Thyroid gland (tissue), 4 donors: Measurements from ENCODE around the gene RPGRIP1L. TPM values are rescaled to one million over a fixed set of nuclear protein-coding genes. Genes with fewer than 3 reads are reported as not detected.

Experiments used
- DNase-seq, 2 donors: peaks; one replicate each; pipeline ENCODE4 v3.0.0-alpha.2; 2019
- H3K27ac ChIP-seq, 3 donors: fragments of 200-600 bp; sonication (generic); 1 replicate in 2 of 3; 2 replicates in 1 of 3; pipeline ENCODE4 v1.5.1; 2016 to 2019; ENCODE audit warnings: mild to moderate bottlenecking in 1 of 3, moderate library complexity in 1 of 3
- H3K27me3 ChIP-seq: fragments of 200-600 bp; sonication (generic); one replicate; pipeline ENCODE4 v1.5.1; 2019
- H3K36me3 ChIP-seq, 2 donors: fragments of 200-600 bp; sonication (generic); one replicate each; pipeline ENCODE4 v1.5.1; 2016 to 2019
- H3K4me1 ChIP-seq, 2 donors: fragments of 200-600 bp; sonication (generic); one replicate each; pipeline ENCODE4 v1.5.1; 2017 to 2019
- H3K4me3 ChIP-seq, 3 donors: fragments of 200-600 bp; sonication (generic); replicated peaks in 1 of 3; 1 replicate in 2 of 3; 2 replicates in 1 of 3; pipeline ENCODE4 v1.5.1; 2016; ENCODE audit warnings: mild to moderate bottlenecking in 1 of 3
- H3K9me3 ChIP-seq: fragments of 200-600 bp; sonication (generic); one replicate; pipeline ENCODE4 v1.5.1; 2017
- POLR2A ChIP-seq, 2 donors: fragments of 450-650 bp; IDR thresholded peaks; one replicate each; pipeline ENCODE4 v1.6.1; 2017; ENCODE audit warnings: antibody characterized with exemption in 2 of 2, mild to moderate bottlenecking in 2 of 2, moderate library complexity in 1 of 2
- WGBS, 2 donors: methylation state at CpG; one replicate each; pipeline ENCODE4 v1.1.5; 2017; 5-methylcytosine and 5-hydroxymethylcytosine counted together
- intact Hi-C: fragments of 100-400 bp; cut with DNase I; formaldehyde crosslinking; loops from one replicate; pipeline ENCODE4 v1.15.1; 2023
- total RNA-seq, 4 donors: library from RNA; depleted of rRNA; stranded (reverse); fragments of >200 nt; gene quantifications; one replicate each; pipeline ENCODE4 v1.2.3, GENCODE V29; 2016
- TF ChIP-seq, protein P1 (sequence below), 6 experiments: fragments of 200-600 bp in 3 of 6; fragments of 450-650 bp in 3 of 6; sonication (generic) in 3 of 6; IDR thresholded peaks; one replicate each; pipeline ENCODE4 v1.5.1; 2016 to 2019; ENCODE audit warnings: antibody characterized with exemption in 6 of 6, mild to moderate bottlenecking in 2 of 6, inconsistent platforms in 1 of 6, moderate library complexity in 1 of 6

Gene RPGRIP1L
- total RNA-seq, 4 donors from 2014 or later, result 7.3 to 14.5 (median 11.0) TPM

- H3K9me3 ChIP-seq, result no peaks in the 10 kb centered on the region
- no peak overlapping the region for H3K4me3 ChIP-seq
- intact Hi-C loops, result no loop called here
- no peaks in the 10 kb centered on the region for H3K27me3 ChIP-seq
- TF ChIP-seq POLR2A (IDR thresholded peaks at IDR 0.05), result no peak
- TF ChIP-seq, protein P1, sequence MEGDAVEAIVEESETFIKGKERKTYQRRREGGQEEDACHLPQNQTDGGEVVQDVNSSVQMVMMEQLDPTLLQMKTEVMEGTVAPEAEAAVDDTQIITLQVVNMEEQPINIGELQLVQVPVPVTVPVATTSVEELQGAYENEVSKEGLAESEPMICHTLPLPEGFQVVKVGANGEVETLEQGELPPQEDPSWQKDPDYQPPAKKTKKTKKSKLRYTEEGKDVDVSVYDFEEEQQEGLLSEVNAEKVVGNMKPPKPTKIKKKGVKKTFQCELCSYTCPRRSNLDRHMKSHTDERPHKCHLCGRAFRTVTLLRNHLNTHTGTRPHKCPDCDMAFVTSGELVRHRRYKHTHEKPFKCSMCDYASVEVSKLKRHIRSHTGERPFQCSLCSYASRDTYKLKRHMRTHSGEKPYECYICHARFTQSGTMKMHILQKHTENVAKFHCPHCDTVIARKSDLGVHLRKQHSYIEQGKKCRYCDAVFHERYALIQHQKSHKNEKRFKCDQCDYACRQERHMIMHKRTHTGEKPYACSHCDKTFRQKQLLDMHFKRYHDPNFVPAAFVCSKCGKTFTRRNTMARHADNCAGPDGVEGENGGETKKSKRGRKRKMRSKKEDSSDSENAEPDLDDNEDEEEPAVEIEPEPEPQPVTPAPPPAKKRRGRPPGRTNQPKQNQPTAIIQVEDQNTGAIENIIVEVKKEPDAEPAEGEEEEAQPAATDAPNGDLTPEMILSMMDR (IDR thresholded peaks at IDR 0.05), result no peak
- no peaks in the 10 kb centered on the region for H3K36me3 ChIP-seq
- H3K4me1 ChIP-seq, result no peaks in the 10 kb centered on the region
- 96 to 97% methylated on average over 4 of the region's 4 CpGs for WGBS, 2 donors
- H3K27ac ChIP-seq, result no peak overlapping the region
- DNase-seq, result no peak
These were observed 101.7 kb downstream of the RPGRIP1L start for GRCh38 chr16:53601961-53602360.

DNA sequence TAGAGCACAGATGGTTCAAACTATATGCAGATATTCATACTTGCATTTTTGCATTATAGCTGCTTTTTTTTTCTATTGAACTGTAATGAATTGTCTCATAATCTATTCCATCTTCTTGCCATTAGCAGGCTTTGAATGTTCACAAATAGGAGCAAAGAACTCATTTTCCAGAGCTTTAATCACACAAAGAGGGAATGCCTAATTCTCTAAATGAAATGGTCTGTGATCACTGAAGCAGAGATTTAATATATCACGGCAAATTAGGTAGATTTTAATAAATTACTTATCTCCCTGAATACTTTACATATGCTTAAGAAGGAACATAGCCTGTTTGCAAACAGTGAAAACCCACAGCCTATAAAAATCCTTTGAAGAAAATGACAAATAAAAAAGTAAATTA, 103.0 kb downstream of the RPGRIP1L start:
- no peaks in the 10 kb centered on the region for H3K9me3 ChIP-seq
- H3K27me3 ChIP-seq, result no peaks in the 10 kb centered on the region
- no peaks in the 10 kb centered on the region for H3K36me3 ChIP-seq
- DNase-seq, result no peak
- no peak overlapping the region for H3K27ac ChIP-seq
- intact Hi-C loops, result no loop called here
- WGBS, 2 donors, result 89 to 92% methylated on average over 1 of the region's 1 CpG
- H3K4me1 ChIP-seq, result no peaks in the 10 kb centered on the region
- H3K4me3 ChIP-seq, result no peak overlapping the region
- TF ChIP-seq, protein P1 (IDR thresholded peaks at IDR 0.05), result no peak

GRCh38 chr16:53600126-53600525, 103.5 kb downstream of the RPGRIP1L start:
- Histone ChIP-seq H3K4me1 (no peaks in the 10 kb centered on the region), H3K9me3 (no peaks in the 10 kb centered on the region), H3K27me3 (no peaks in the 10 kb centered on the region), H3K27ac (no peak overlapping the region), H3K4me3 (no peak overlapping the region), H3K36me3 (no peaks in the 10 kb centered on the region)
- no peak for DNase-seq
- intact Hi-C loops, result no loop called here
- WGBS, 2 donors, result 62 to 81% methylated on average over 3 of the region's 3 CpGs
- TF ChIP-seq POLR2A (IDR thresholded peaks at IDR 0.05), result no peak
- TF ChIP-seq, protein P1 (IDR thresholded peaks at IDR 0.05), result no peak

GRCh38 chr16:53599548-53599947, 104.1 kb downstream of the RPGRIP1L start:
- no peaks in the 10 kb centered on the region for H3K36me3 ChIP-seq
- no peak overlapping the region for H3K4me3 ChIP-seq
- no peak for TF ChIP-seq POLR2A (IDR thresholded peaks at IDR 0.05)
- TF ChIP-seq, protein P1 (IDR thresholded peaks at IDR 0.05), result no peak
- no peaks in the 10 kb centered on the region for H3K9me3 ChIP-seq
- H3K27me3 ChIP-seq, result no peaks in the 10 kb centered on the region
- 85 to 95% methylated on average over 5 of the region's 5 CpGs for WGBS, 2 donors
- intact Hi-C loops, result no loop called here
- H3K27ac ChIP-seq, result no peak overlapping the region
- no peaks in the 10 kb centered on the region for H3K4me1 ChIP-seq
- DNase-seq, result no peak

DNA sequence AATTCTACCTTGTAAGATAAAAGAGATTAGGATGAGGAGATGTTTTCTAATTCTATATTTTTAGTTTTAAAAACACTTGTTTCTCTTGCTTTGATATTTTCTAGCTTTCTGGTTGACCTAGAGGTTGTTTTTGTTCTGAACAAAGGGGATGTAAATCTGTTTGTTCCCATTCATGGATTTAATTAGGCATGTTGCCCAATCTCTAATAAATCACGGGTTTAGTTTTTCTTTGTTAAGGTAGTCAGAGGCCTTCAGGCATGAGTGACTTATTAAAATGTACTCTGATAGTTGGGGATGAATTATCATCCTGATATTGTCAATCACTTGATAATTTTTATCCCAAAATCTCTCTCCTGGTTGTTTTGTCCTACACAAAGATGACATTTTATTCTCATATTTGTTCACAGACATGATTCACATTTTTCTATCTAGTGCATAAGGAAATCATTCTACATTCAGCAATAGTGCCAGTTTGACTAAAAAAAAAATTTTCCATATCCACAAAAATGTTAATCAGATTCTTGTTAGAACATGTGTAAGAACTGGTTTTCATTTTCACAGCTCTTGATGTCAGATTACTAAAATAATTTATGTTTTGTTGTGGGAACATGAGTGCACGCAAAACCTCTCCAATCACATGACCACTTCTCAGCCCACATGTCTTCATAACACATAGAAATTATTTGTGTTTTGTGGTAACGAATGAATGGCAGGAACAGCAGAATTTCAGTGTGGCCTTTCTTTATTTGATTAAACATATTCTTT, 105.0 kb downstream of the RPGRIP1L start:
- 83 to 88% methylated on average over 3 of the region's 3 CpGs for WGBS, 2 donors
- no peak for DNase-seq
- TF ChIP-seq POLR2A (IDR thresholded peaks at IDR 0.05), result no peak
- TF ChIP-seq, protein P1 (IDR thresholded peaks at IDR 0.05), result no peak
- Histone ChIP-seq H3K4me3 (no peak overlapping the region), H3K27me3 (no peaks in the 10 kb centered on the region), H3K27ac (no peak overlapping the region), H3K4me1 (no peaks in the 10 kb centered on the region), H3K36me3 (no peaks in the 10 kb centered on the region), H3K9me3 (no peaks in the 10 kb centered on the region)
- intact Hi-C loops, result no loop called here
